AG09309 (cell line): ENCODE results near the gene BSND.

ENCODE experiments used
- DNase-seq: peaks from one replicate; pipeline ENCODE4 v3.0.0-alpha.2; 2010; ENCODE audit warnings: low read depth
- H3K4me3 ChIP-seq: 2 replicates; pipeline ENCODE4 v1.5.1; 2011; ENCODE audit warnings: mild to moderate bottlenecking, low read depth, low read length, moderate library complexity; ENCODE audit not compliant: control insufficient read depth
- TF ChIP-seq, protein P1 (sequence below): IDR thresholded peaks from 2 replicates; pipeline ENCODE4 v1.5.1; 2011; ENCODE audit warnings: mild to moderate bottlenecking, low read depth, low read length, inconsistent platforms; ENCODE audit not compliant: insufficient read depth, control insufficient read depth; ENCODE audit errors: missing control alignments

BSND gene

GRCh38 chr1:54998677-54999076, at the start of gene BSND:
TSS of gene BSND (plus strand) at chr1:54998933. CDS start at chr1:54999187, 254 bp downstream.
- DNase-seq, result no peak
- H3K4me3 ChIP-seq, result no peak within 1 kb of the TSS
- TF ChIP-seq, protein P1, sequence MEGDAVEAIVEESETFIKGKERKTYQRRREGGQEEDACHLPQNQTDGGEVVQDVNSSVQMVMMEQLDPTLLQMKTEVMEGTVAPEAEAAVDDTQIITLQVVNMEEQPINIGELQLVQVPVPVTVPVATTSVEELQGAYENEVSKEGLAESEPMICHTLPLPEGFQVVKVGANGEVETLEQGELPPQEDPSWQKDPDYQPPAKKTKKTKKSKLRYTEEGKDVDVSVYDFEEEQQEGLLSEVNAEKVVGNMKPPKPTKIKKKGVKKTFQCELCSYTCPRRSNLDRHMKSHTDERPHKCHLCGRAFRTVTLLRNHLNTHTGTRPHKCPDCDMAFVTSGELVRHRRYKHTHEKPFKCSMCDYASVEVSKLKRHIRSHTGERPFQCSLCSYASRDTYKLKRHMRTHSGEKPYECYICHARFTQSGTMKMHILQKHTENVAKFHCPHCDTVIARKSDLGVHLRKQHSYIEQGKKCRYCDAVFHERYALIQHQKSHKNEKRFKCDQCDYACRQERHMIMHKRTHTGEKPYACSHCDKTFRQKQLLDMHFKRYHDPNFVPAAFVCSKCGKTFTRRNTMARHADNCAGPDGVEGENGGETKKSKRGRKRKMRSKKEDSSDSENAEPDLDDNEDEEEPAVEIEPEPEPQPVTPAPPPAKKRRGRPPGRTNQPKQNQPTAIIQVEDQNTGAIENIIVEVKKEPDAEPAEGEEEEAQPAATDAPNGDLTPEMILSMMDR, result no peak

DNA sequence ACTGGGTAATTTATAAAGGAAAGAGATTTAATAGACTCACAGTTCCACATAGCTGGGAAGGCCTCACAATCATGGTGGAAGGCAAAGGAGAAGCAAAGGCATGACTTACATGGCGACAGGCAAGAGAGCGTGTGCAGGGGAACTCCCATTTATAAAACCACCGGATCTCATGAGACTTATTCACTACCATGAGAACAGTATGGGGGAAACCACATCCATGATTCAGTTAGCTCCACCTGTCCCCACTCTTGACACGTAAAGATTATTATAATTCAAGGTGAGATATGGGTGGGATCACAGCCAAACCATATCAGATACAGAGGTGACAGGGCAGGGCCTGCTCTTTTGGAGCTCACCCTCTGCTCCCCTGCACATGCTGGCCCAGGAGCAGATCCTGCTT, 49.7 kb upstream of the BSND start:
- no peak for DNase-seq
- H3K4me3 ChIP-seq, result no peak overlapping the region
- TF ChIP-seq, protein P1, result no peak

- no peak overlapping the region for H3K4me3 ChIP-seq
- TF ChIP-seq, protein P1, result no peak
- no peak for DNase-seq
Observed at GRCh38 chr1:54950006-54950368, 48.7 kb upstream of the BSND start.

DNA sequence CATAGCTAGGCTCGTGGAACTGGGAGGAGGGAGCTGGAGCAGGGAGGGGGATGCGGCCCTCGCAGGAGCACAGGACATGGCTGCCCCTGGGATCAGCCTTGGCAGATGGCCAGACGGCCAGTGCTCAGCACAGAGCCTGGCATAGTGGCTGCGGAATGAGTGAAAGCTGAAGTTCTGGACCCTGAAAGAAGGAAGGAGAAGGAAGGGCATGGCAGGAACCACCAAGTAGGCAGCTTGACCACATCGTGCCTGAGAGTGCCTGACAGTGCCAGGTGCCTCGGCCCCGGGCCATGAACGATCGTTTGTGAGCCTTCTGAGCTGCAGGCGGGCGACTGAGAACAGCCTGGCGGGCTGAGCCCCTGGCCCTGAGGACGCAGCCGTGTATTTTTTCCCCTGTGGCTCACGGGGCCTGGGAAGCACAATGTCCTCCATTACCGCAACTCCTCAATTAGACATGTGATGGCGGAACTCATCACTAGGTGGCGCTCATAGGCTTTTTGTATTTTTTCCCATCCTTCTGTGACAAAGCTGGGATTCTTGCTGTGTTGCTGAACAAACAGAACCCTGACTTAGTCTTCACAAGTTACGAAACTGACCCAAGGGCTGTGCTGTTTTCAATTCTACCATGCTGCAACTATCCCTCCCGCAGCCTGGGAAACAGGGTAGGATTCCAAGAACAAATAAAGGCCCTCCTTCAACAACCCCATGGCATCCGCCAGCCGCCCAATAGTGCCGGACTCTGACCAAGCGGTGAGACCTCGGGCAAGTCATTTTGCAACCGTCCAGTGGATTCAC, 48.2 kb upstream of the BSND start:
- peak; percentile 84 for DNase-seq
- H3K4me3 ChIP-seq, result no peak overlapping the region; the same call in 1 of the 2 replicates
- TF ChIP-seq, protein P1, result peak; percentile 75

- TF ChIP-seq, protein P1, result no peak
- H3K4me3 ChIP-seq, result no peak overlapping the region
- DNase-seq, result no peak
Observed at GRCh38 chr1:54951810-54952226, 46.9 kb upstream of the BSND start.

GRCh38 chr1:54952950-54953718, 45.6 kb upstream of the BSND start:
- H3K4me3 ChIP-seq, result no peak overlapping the region
- TF ChIP-seq, protein P1, result no peak
- DNase-seq, result no peak
